Neural cell (in vitro differentiated cells): ENCODE data around the gene NFASC.

Source experiments
- EZH2 ChIP-seq: fragments of 200-600, 300-800 bp; shearing (Covaris generic), sonication (generic); IDR thresholded peaks from 2 replicates; pipeline ENCODE4 v1.6.1; 2014; ENCODE audit warnings: antibody characterized with exemption, low read length, borderline replicate concordance, mild to moderate bottlenecking; ENCODE audit not compliant: insufficient read depth, poor library complexity, severe bottlenecking
- POLR2AphosphoS5 ChIP-seq: IDR thresholded peaks from 2 replicates; pipeline ENCODE4 v1.6.1; 2012
- TF ChIP-seq, protein P1 (sequence below): fragments of 450-650 bp; IDR thresholded peaks from 2 replicates; pipeline ENCODE4 v1.5.1; 2014; ENCODE audit warnings: antibody characterized with exemption, mild to moderate bottlenecking, moderate library complexity; ENCODE audit not compliant: poor library complexity, severe bottlenecking
- TF ChIP-seq, protein P2 (sequence below): IDR thresholded peaks from 2 replicates; pipeline ENCODE4 v1.6.1; 2012; ENCODE audit warnings: borderline replicate concordance

GRCh38 chr1:204900721-204901120 lies 30.1 kb downstream of the NFASC start:
- TF ChIP-seq EZH2 (no peak), POLR2AphosphoS5 (no peak)
- TF ChIP-seq, protein P1, sequence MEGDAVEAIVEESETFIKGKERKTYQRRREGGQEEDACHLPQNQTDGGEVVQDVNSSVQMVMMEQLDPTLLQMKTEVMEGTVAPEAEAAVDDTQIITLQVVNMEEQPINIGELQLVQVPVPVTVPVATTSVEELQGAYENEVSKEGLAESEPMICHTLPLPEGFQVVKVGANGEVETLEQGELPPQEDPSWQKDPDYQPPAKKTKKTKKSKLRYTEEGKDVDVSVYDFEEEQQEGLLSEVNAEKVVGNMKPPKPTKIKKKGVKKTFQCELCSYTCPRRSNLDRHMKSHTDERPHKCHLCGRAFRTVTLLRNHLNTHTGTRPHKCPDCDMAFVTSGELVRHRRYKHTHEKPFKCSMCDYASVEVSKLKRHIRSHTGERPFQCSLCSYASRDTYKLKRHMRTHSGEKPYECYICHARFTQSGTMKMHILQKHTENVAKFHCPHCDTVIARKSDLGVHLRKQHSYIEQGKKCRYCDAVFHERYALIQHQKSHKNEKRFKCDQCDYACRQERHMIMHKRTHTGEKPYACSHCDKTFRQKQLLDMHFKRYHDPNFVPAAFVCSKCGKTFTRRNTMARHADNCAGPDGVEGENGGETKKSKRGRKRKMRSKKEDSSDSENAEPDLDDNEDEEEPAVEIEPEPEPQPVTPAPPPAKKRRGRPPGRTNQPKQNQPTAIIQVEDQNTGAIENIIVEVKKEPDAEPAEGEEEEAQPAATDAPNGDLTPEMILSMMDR, result no peak
- TF ChIP-seq, protein P2, sequence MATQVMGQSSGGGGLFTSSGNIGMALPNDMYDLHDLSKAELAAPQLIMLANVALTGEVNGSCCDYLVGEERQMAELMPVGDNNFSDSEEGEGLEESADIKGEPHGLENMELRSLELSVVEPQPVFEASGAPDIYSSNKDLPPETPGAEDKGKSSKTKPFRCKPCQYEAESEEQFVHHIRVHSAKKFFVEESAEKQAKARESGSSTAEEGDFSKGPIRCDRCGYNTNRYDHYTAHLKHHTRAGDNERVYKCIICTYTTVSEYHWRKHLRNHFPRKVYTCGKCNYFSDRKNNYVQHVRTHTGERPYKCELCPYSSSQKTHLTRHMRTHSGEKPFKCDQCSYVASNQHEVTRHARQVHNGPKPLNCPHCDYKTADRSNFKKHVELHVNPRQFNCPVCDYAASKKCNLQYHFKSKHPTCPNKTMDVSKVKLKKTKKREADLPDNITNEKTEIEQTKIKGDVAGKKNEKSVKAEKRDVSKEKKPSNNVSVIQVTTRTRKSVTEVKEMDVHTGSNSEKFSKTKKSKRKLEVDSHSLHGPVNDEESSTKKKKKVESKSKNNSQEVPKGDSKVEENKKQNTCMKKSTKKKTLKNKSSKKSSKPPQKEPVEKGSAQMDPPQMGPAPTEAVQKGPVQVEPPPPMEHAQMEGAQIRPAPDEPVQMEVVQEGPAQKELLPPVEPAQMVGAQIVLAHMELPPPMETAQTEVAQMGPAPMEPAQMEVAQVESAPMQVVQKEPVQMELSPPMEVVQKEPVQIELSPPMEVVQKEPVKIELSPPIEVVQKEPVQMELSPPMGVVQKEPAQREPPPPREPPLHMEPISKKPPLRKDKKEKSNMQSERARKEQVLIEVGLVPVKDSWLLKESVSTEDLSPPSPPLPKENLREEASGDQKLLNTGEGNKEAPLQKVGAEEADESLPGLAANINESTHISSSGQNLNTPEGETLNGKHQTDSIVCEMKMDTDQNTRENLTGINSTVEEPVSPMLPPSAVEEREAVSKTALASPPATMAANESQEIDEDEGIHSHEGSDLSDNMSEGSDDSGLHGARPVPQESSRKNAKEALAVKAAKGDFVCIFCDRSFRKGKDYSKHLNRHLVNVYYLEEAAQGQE, result no peak
